Mammary epithelial cell (primary cell): ENCODE measurements around the gene PHIP.

Experiments
- CTCF ChIP-seq, 2 donors: IDR thresholded peaks in 1 of 2; conservative IDR thresholded peaks in 1 of 2; 2 replicates each; pipeline ENCODE4 v1.5.1; 2011 to 2012; ENCODE audit warnings: inconsistent platforms in 2 of 2, low read length in 2 of 2, mild to moderate bottlenecking in 2 of 2, control low read depth in 1 of 2, low read depth in 1 of 2; ENCODE audit not compliant: insufficient read depth in 1 of 2; ENCODE audit errors: extremely low read depth in 1 of 2
- EZH2 ChIP-seq: IDR thresholded peaks from 2 replicates; pipeline ENCODE4 v1.6.1; 2012; ENCODE audit warnings: low read length, inconsistent platforms, borderline replicate concordance

- TF ChIP-seq CTCF (conservative IDR thresholded peaks at IDR 0.05 in 1 of 2, IDR thresholded peaks at IDR 0.05 in 1 of 2; ENCODE audit: extremely low read depth in 1 of 2, insufficient read depth in 1 of 2, low read depth in 1 of 2, low read length in 2 of 2) (no peak), EZH2 (no peak)
These were observed 6.5 kb downstream of the PHIP start for GRCh38 chr6:79071547-79071946.
